ENCODE data around the gene FSTL4.

GRCh38 chr5:133367984-133368383, 244.4 kb downstream of the FSTL4 start:
- TF ChIP-seq CTCF (conservative IDR thresholded peaks at IDR 0.05; ENCODE audit: low read length) (no peak), EZH2phosphoT487 (IDR thresholded peaks at IDR 0.05; ENCODE audit: borderline replicate concordance, low read depth, low read length) (no peak)
